SU-DHL-6 (cell line): ENCODE results near the gene MTCH1.

Experiments
- H2AFZ ChIP-seq: fragments of 200-600 bp; sonication (generic); 2 replicates; pipeline ENCODE4 v1.6.1; 2014; ENCODE audit warnings: low read depth, mild to moderate bottlenecking, moderate library complexity, mixed read lengths, antibody characterized with exemption, low read length; ENCODE audit not compliant: severe bottlenecking
- H3F3A ChIP-seq: fragments of 200-600 bp; shearing (Covaris generic); 2 replicates; pipeline ENCODE4 v1.6.0; 2016; ENCODE audit warnings: antibody characterized with exemption, mild to moderate bottlenecking; ENCODE audit not compliant: insufficient read depth
- H3K27ac ChIP-seq: fragments of 200-600 bp; sonication (generic); 2 replicates; pipeline ENCODE4 v1.5.1; 2016; ENCODE audit warnings: low read depth, mild to moderate bottlenecking, low read length, moderate library complexity, mixed read lengths
- H3K27me3 ChIP-seq: fragments of 200-600 bp; sonication (generic), shearing (Covaris generic); 2 replicates; pipeline ENCODE4 v1.6.0; 2014; ENCODE audit warnings: mild to moderate bottlenecking, low read length
- H3K36me3 ChIP-seq: fragments of 200-600 bp; sonication (generic); 2 replicates; pipeline ENCODE4 v1.6.1; 2014; ENCODE audit warnings: mild to moderate bottlenecking, low read length, mixed read lengths
- H3K4me2 ChIP-seq: fragments of 300-600, 200-600 bp; shearing (Covaris generic), sonication (generic); 2 replicates; pipeline ENCODE4 v1.6.0; 2014; ENCODE audit warnings: low read length, low read depth, mild to moderate bottlenecking; ENCODE audit not compliant: poor library complexity, severe bottlenecking
- H3K4me3 ChIP-seq: fragments of 200-600 bp; sonication (generic); 2 replicates; pipeline ENCODE4 v1.5.1; 2014; ENCODE audit warnings: antibody characterized with exemption, low read length, mild to moderate bottlenecking, mixed read lengths; ENCODE audit not compliant: insufficient read depth, poor library complexity, severe bottlenecking
- H3K79me2 ChIP-seq: fragments of 200-600 bp; sonication (generic); 2 replicates; pipeline ENCODE4 v1.6.1; 2014; ENCODE audit warnings: mild to moderate bottlenecking, low read length, moderate library complexity; ENCODE audit not compliant: insufficient read depth
- H3K9ac ChIP-seq: fragments of 200-600 bp; sonication (generic); 2 replicates; pipeline ENCODE4 v1.7.0; 2014; ENCODE audit warnings: mild to moderate bottlenecking, low read length
- H3K9me2 ChIP-seq: fragments of 200-600 bp; sonication (generic); replicated peaks from 2 replicates; pipeline ENCODE4 v1.6.1; 2014; ENCODE audit warnings: low read length; ENCODE audit not compliant: insufficient read depth
- H3K9me3 ChIP-seq: fragments of 200-600 bp; sonication (generic); 2 replicates; pipeline ENCODE4 v1.6.1; 2014; ENCODE audit warnings: low read length, mixed read lengths; ENCODE audit not compliant: insufficient read depth
- H4K20me1 ChIP-seq: fragments of 200-600 bp; sonication (generic); 2 replicates; pipeline ENCODE4 v1.6.1; 2014; ENCODE audit warnings: low read depth, mild to moderate bottlenecking, antibody characterized with exemption, low read length, moderate library complexity, mixed read lengths
- EZH2phosphoT487 ChIP-seq: fragments of 200-600 bp; sonication (generic), shearing (Covaris generic); conservative IDR thresholded peaks from 2 replicates; pipeline ENCODE4 v1.6.1; 2018; ENCODE audit warnings: mild to moderate bottlenecking, antibody characterized with exemption, low read length, moderate library complexity, mixed read lengths
- TF ChIP-seq, protein P1 (sequence below): fragments of 200-600 bp; sonication (generic); IDR thresholded peaks from one replicate; pipeline ENCODE4 v1.5.1; 2017; ENCODE audit warnings: antibody characterized with exemption, mild to moderate bottlenecking, low read length, moderate library complexity; ENCODE audit not compliant: insufficient read depth, poor library complexity, severe bottlenecking

The MTCH1 gene

DNA sequence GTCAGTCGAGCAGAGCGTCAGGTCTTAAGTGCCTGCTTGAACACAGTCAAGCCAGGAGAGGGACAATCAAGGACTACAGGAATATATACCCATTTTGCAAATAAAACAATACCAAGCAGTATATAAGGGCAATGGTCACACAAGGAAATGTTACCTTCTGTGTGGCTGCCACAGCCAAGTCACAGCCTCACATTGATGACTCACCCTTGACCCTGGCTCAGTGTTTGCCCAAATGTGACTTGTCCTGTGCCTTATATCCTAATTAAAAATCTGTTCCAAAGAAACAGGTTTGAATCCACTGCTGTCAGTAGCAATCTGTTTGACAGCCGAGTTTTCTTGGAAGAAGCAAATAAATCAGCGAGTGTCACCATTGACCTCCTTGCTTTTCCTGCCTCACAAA is 65.9 kb downstream of the MTCH1 start:
- H3K9ac ChIP-seq: no peak overlapping the region
- H4K20me1 ChIP-seq: no peaks in the 10 kb centered on the region
- H3K36me3 ChIP-seq: peaks cover 42% of the 10 kb centered on the region
- no peak for TF ChIP-seq EZH2phosphoT487
- TF ChIP-seq, protein P1, sequence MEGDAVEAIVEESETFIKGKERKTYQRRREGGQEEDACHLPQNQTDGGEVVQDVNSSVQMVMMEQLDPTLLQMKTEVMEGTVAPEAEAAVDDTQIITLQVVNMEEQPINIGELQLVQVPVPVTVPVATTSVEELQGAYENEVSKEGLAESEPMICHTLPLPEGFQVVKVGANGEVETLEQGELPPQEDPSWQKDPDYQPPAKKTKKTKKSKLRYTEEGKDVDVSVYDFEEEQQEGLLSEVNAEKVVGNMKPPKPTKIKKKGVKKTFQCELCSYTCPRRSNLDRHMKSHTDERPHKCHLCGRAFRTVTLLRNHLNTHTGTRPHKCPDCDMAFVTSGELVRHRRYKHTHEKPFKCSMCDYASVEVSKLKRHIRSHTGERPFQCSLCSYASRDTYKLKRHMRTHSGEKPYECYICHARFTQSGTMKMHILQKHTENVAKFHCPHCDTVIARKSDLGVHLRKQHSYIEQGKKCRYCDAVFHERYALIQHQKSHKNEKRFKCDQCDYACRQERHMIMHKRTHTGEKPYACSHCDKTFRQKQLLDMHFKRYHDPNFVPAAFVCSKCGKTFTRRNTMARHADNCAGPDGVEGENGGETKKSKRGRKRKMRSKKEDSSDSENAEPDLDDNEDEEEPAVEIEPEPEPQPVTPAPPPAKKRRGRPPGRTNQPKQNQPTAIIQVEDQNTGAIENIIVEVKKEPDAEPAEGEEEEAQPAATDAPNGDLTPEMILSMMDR: no peak
- H3K9me2 ChIP-seq: no peaks in the 10 kb centered on the region
- no peak overlapping the region for H3K4me2 ChIP-seq
- H3K4me3 ChIP-seq: no peak overlapping the region
- no peaks in the 10 kb centered on the region for H3K79me2 ChIP-seq
- no peaks in the 10 kb centered on the region for H3K27me3 ChIP-seq
- no peaks in the 10 kb centered on the region for H3K9me3 ChIP-seq
- H3F3A ChIP-seq: 0 out of 2 replicates have a peak, but pooled peaks cover 4% of the 10 kb centered on the region
- no peak overlapping the region for H3K27ac ChIP-seq
- H2AFZ ChIP-seq: no peak overlapping the region
